ENCODE results near the gene GPR78.

Gene GPR78

GRCh38 chr4:8586671-8587468, 6.7 kb downstream of the GPR78 start:
- DNase-seq (ENCODE audit: low read depth, low spot score): no peak

GRCh38 chr4:8587469-8588195, 7.4 kb downstream of the GPR78 start:
- no peak for DNase-seq (ENCODE audit: low read depth, low spot score)

DNA sequence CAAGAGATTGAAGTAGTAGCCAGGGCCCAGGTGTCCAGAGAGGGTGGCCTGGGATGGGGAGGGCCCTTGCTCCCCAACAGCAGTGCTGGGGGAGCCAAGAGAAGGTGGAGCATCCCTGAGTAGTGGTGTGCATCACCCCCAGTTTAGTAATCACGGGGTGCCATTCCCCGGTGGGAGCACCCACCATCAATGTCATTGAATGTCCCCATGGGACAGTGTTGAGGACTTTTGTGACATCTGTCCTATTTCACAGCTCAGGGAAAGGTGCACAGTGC, 7.9 kb downstream of the GPR78 start:
- no peak for DNase-seq (ENCODE audit: low read depth, low spot score)

- DNase-seq (ENCODE audit: low read depth, low spot score): no peak
Measured at GRCh38 chr4:8589336-8589735, 9.1 kb downstream of the GPR78 start.

- no peak for DNase-seq (ENCODE audit: low read depth, low spot score)
Measured at GRCh38 chr4:8589823-8590545, 9.8 kb downstream of the GPR78 start.

DNA sequence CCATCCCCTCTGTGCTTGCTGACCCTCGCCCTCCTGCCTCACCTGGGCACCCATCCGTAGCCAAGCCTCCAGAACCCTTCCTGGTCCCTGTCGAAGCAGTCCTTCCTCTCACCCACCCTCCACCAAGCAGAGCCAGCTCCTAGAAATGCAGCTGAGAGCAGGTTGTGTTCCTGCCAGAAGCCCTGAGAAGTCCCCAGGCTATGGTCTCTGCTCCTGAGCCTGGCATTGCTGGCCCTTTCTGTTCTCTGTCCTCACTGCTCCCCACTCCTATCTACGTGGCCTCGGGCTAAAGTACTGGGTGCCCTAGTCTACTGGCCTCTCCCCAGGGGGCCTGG, 10.3 kb downstream of the GPR78 start:
- DNase-seq (ENCODE audit: low read depth, low spot score): no peak

DNA sequence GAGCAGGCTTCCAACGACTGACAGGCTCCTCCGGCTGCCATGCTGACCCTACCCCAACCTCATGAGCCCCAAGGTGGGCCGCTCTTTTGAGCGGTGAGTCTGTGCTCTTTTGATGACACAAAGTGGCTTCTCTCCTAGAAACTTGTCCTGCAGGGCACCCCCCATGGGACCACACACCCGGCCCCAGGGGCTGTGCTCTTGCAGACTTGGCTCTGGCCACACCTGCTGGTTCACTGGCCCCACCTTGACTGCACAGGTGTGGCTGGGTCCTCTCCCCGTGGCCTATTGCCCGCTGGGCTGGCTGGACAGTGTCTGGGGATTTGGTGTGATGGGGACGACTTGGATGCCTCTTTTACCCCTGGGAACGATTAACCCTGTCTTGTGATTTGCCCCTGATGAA, 10.9 kb downstream of the GPR78 start:
- DNase-seq (ENCODE audit: low read depth, low spot score): no peak

DNA sequence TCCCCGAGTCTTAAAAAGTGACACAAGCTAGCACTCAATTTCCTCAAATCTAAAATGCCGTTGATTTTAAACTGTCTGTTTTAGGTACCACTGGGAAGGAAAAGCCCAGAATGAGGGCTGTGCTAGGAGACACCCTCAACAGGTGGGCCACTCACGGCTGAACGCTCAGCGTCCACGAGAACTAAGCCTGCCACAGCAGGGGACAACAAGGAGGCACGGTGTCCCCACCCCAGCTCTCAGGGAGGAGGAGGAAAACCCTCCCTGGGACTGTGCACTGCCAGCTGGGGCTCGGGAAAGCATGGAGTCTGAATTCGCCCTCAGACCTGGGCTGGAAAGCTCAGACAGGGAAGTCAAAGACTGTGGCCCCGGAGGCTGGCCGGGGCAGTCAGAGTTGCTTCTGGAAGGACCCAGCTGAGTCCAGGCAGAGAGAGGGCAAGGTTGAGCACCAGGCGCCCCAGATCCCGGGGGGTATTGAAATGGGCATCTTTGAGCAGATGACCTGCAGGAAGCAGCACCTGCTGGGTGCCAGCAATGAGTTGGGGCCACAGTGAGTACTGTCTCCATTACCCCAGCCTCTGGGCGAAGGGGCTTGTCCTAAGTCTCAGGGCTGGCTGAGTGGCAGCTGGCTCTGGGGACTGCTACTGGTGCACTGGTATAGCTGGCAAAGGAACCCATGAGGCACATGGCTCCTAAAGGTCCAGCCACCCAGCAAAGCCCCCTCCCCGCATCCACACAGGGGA, 11.6 kb downstream of the GPR78 start:
- DNase-seq (ENCODE audit: low read depth, low spot score): no peak

- DNase-seq (ENCODE audit: low read depth, low spot score): no peak
Measured at GRCh38 chr4:8592366-8593263, 12.4 kb downstream of the GPR78 start, which contains the start of gene CPZ. CPZ (plus strand) TSS chr4:8592765; CDS start chr4:8592834, 69 bp downstream.

- no peak for DNase-seq (ENCODE audit: low read depth, low spot score)
Measured at GRCh38 chr4:8593264-8594096, 13.3 kb downstream of the GPR78 start.

DNA sequence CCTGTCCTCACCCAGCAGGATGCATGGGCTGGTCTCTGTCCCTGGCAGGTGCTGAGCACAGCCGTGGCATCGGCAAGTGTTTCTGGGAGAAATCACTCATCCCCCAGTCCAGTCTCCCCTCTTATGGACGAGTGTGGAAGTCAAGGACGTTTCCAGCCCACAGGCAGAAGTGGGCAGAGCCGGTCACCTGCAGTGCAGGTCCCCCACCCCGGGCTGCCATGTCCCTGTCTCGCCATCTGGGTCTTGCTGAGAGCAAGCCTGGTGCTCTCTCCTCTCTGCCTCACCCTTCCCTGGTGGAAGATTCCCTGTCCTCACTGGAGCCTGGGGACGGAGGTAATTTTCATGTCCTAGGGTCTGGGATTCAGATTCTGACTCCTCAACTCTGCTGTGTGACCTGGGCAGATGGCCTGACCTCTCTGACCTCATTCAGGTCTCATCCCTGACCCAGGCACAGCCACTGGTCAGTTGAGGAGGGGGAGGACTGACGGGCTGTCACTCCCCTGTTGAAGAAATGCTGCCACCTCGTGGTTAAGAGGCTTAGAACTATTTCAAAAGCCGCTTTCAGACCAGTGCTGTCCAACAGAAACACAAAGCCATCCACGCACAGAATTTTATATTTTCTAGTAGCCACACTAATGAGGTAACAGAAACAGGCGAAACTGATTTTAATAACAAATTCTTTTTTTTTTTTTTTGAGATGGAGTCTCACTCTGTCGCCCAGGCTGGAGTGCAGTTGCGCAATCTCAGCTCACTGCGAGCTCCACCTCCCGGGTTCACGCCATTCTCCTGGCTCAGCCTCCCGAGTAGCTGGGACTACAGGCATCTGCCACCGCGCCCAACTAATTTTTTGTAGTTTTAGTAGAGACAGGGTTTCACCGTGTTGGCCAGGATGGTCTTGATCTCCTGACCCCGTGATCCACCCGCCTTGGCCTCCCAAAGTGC, 14.2 kb downstream of the GPR78 start:
- no peak for DNase-seq (ENCODE audit: low read depth, low spot score)

GRCh38 chr4:8595237-8596087, 15.3 kb downstream of the GPR78 start:
- DNase-seq (ENCODE audit: low read depth, low spot score): no peak

- no peak for DNase-seq (ENCODE audit: low read depth, low spot score)
Measured at GRCh38 chr4:8596891-8597290, 16.7 kb downstream of the GPR78 start.

DNA sequence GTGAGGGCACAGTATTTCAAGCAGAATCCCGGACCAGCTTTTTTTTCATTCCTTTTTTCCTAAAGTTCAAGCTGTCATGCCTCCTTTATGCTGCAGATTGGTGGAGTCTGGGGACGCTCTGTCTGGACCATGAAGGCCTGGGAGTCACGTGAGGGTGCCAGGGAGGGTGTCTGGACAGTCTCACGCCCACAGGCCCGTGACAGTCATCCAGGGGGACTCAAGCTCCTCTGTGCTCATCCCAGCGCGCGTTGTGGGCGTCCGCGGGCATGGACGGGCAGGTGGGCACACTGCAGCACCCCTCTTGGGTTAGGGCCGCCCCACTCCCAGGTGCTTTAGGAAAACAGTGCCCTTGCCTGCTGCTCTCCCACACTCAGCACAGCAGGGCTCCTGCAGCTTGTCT, 17.1 kb downstream of the GPR78 start:
- no peak for DNase-seq (ENCODE audit: low read depth, low spot score)

GRCh38 chr4:8597791-8598190, 17.6 kb downstream of the GPR78 start:
- no peak for DNase-seq (ENCODE audit: low read depth, low spot score)

DNA sequence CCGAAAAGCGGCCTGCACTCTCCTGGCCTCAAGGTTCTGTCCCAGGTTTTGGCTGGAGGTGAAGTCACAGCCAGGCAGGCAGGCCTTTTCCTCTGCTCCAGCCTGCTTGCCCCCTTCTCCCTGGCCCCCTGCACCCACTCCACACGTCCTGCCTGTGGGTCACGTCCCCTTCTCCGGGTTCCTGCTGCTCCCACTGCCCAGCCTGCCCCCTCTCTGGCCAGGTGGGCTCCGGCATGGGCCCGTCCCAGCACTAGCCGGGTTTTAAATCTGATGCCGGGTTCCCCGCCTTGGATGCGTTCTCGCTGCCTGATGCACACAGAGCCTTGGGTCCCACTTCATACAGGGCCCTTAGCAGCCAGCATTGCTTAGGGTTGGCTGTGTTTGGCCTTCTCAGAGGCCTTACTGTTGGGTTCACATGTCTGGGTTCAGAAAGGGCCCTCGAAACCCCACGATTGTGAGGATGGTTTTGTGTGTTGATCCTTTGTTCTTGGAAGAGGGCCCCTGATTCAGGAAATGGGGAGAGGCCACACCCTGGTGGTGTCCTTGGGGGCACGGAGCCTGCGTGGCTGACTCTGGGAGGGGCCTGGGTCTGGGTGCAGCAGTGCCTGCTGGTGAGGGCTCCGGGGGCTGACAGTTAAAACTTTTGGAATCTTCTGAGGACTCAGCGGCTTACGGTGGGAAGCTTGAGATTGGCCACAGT, 18.3 kb downstream of the GPR78 start:
- no peak for DNase-seq (ENCODE audit: low read depth, low spot score)

- no peak for DNase-seq (ENCODE audit: low read depth, low spot score)
Measured at GRCh38 chr4:8599091-8599460, 18.9 kb downstream of the GPR78 start.

GRCh38 chr4:8599657-8600056, 19.5 kb downstream of the GPR78 start:
- no peak for DNase-seq (ENCODE audit: low read depth, low spot score)

All from brain pericyte (primary cell).